Activated T-cell treated with anti-CD3 and anti-CD28 coated beads, Interleukin-2, amount 50 U/mL, for 4 hours (primary cell): ENCODE measurements around the gene ZRSR2. TPM values are rescaled to one million over a fixed set of nuclear protein-coding genes. Genes with fewer than 3 reads are reported as not detected.

Source experiments
- total RNA-seq, 3 donors: library from RNA; stranded (reverse); gene quantifications; one replicate each; pipeline ENCODE4 v1.2.1, GENCODE V29; 2021

Gene ZRSR2
- total RNA-seq, 3 donors from 2014 or later: 12.8 to 20.6 (median 14.8) TPM

Other genes starting within 250 kb of the ZRSR2 start
- gene ACE2, start 189.5 kb upstream of the ZRSR2 start, total RNA-seq: under 1 TPM in 1 of 3 donors, not detected in 2; 0.14 TPM
- gene CLTRN, start 125.7 kb upstream of the ZRSR2 start, total RNA-seq: under 1 TPM in 1 of 3 donors, not detected in 2; 0.16 TPM
- 1 to 10 TPM; 3.7 to 5.4 (median 5.2) TPM for gene CA5B, start 52.2 kb upstream of the ZRSR2 start, total RNA-seq
- gene AP1S2, start 64.3 kb downstream of the ZRSR2 start, total RNA-seq: 10 to 100 TPM; 24.0 to 26.4 (median 24.9) TPM